Kidney capillary endothelial cell (primary cell): ENCODE results near the gene HMX1.

Experiments
- DNase-seq: peaks from one replicate; pipeline ENCODE4 v3.0.0-alpha.2; 2018; ENCODE audit warnings: low spot score

Gene HMX1

GRCh38 chr4:8819473-8820177, 52.0 kb downstream of the HMX1 start:
- no peak for DNase-seq

DNA sequence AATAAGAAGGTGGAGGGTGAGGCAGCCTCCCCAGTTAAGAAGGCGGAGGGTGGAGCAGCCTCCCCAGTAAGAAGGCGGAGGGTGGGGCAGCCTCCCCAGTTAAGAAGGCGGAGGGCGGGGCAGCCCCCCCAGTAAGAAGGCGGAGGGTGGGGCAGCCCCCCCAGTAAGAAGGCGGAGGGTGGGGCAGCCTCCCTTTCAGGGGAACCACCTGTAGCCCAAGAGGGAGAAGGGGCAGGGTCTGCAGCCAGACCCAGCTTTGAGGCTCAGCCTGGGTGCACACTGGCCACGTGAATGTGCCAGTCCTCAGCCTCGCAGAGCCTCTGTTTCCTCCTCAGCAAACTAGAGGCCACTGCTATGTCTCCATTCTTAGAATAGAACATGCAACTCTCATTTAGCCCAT, 52.6 kb downstream of the HMX1 start:
- no peak for DNase-seq

GRCh38 chr4:8818063-8818881, 53.4 kb downstream of the HMX1 start:
- DNase-seq = no peak

DNA sequence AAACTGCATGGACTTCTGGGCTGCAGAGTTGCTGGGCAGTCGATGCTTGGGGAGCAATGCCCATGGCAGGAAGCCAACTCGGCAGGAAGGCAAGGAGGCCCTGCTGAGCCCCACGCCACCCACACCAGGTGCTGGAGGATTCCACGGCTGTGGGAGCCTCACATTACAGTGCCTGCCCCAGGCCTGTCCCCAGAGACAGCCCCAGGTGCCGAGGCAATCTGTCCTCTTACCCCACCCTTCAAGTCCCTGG, 53.9 kb downstream of the HMX1 start:
- no peak for DNase-seq

DNA sequence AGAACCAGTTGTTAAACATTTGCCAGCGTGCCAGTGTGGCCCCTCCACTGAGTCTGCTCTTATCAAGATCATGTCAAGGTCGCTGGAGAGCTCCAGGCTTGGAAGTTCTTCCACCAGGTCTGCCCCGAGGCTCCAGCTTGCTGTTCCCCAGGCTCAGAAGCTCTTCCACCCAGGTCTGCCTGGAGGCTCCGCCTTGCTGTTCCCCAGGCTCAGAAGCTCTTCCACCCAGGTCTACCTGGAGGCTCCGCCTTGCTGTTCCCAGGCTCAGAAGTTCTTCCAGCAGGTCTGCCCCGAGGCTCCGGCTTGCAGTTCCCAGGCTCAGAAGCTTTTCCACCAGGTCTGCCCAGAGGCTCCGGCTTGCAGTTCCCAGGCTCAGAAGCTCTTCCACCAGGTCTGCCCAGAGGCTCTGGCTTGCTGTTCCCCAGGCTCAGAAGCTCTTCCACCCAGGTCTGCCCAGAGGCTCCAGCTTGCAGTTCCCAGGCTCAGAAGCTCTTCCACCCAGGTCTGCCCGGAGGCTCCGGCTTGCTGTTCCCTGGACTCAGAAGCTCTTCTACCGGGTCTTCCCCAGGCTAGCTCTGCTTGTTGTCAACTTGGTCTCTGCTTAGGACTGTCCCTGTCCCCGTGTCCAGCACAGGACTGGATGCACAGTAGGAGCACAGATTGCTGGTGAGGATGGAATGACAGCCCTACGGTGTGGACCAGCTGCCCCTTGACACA, 54.4 kb downstream of the HMX1 start:
- DNase-seq = no peak
